Raji (cell line): ENCODE results near the gene TMEM18.

Source experiments
- POLR2A ChIP-seq: IDR thresholded peaks from 2 replicates; pipeline ENCODE4 v1.6.1; 2011; ENCODE audit warnings: low read depth, low read length, control low read depth; ENCODE audit not compliant: insufficient read depth

The TMEM18 gene

GRCh38 chr2:626491-627339, 50.5 kb downstream of the TMEM18 start:
- no peak for TF ChIP-seq POLR2A

DNA sequence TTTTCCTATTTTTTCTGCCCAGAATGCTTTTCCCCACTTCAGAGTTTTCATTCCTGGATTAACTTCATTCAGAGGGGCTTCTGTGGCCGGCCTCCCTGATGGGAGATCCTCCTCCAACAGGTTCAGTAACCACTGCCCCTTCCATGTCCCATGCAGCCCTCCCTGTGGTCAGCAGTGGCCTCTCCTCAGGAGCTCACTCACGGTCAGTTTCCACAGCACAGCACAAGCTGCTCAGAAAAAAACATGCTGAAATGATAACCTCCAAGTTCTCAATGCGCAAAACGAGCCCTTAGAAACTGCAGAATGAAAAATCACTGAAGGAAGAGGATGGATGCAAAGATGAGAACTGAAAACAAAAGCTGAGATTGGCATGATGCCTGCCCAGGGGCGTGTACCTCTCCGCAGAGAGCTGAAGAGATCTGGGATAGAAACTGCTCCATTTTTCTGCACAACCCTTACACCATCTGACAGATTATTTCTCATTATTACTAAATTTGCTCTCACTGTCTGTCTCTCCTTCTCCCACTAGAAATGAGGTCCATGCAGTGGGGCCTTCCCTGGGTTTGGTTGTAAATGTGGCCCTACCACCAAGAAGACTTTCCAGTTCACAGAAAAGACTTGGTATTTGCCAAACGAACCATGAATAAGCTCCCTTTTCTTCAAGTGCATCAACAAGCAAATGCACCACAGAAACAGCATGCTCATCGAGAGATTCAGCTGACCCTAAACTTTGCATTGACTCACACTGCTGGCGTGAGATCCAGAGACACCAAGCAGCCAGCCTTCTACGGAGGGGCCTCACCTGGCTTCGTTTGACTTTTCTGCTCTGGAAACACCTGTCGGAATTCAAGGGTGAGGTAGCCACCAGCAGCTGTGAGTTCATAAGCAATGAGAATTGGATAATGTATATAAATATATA, 51.5 kb downstream of the TMEM18 start:
- no peak for TF ChIP-seq POLR2A

- no peak for TF ChIP-seq POLR2A
Observed at GRCh38 chr2:624551-625347, 52.5 kb downstream of the TMEM18 start.

- TF ChIP-seq POLR2A, result no peak
Observed at GRCh38 chr2:624096-624495, 53.1 kb downstream of the TMEM18 start.

DNA sequence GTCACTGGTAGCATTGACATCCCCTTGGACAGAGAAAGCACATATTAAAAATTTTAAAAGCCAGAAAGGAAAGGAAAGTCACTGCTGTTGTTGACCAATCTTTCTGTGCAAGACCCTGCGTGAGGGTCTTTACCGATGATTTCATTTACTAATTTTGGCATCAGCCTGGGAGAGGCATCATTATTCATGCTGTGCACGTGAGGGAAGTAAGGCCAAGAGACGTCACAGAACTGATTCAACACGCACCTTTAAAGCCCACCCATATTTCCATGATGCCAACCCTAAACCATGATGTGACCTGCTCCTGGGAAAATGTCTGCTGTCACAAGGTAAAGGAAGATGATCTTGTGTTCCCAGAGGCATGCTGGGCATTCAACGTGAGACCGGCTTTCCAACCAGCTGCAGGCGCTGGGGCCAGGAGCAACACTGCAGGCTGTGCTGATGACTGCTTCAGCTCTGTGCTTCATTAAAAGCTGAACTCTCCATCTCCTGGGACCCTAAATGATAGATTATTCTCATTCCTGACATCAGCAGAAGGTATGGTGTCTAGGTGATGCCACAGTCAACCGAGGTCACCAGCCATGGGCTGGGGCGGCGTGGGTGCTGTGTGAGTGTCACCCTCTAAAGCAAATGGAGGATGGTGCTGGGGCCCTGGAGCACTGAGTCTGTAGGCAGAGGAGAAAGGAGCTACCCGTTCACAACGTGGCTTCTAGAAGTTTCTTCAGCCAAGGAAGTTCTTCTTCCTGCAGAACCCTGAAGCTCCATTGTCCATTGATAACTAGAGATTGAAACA, 53.9 kb downstream of the TMEM18 start:
- TF ChIP-seq POLR2A, result no peak

DNA sequence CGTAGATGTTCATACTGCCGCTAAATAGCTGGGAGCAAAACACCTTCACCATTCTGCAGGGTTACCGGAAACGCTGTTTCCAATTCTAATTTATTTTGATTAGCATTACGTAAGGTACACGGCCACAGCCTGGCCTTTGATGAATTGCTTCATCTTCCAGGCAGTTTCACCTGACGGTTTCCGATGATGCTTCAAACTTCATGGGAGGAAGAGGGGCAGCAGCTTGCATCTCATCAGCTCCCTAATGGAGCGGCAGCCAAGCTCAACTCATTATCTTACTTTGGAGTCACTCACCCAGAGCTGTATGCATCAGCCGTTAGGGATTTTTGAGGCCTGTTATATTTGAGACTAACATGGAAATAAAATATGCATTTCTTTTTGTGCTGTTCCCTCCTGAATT, 54.8 kb downstream of the TMEM18 start:
- no peak for TF ChIP-seq POLR2A

- TF ChIP-seq POLR2A, result no peak
Observed at GRCh38 chr2:621303-622099, 55.7 kb downstream of the TMEM18 start.

DNA sequence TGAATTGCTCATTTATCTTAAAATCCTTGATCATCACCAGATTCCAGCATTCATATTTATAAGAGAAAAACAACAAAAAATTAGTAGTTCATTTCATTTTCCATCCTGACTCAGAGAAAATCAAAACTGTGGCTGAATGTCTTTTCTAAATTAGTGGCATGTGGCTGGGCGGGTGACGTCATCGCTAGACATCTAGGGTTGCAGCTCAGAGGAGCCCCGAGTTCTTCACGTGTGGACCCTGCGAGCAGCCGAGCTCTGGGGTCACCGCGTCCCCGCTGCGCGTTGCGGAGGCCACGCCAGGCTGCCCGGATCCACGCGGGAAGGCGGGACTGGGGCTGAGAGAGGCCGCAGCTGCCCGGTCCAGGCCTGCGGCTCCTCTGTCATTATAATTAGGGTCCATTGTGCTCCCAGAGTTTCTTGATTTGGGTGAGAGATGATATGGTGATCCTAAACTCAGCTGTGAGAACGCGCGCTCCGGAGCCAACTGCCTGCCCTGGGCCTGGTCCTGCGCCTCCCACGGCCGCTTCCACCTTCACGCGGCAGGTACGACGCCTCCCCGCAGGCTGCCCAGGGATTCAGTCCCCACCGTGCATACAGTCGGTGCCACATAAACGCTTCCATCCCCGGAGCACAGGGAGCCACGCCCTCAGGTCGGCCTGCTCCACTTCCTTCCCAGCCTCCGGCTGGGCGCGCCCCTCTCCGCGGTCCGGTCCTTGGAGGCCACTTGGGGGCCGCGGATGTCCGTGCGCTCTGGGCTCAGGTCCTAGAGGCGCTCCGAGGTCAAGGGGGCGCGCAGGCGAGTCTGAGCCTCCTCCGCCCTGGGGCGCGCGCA, 56.5 kb downstream of the TMEM18 start:
- TF ChIP-seq POLR2A, result no peak

DNA sequence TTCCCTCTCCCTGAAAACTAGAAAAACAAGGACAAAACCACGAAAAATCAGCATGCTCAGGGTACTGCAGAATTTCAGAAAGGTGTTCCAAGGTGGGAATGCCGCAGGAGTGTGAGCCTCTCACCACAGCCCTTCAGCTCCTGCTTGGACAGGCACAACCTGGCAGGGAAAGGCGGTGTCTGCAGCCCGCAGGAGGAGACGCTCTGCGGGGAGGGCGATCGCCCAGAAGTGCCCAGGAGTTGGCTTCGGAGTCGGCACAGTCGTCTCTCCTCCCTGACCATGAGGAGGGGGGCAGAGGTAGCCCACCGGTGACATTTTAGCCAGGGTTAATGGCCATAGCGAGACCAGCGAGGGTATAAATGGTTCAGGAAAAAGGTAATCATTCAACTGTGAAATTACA, 57.2 kb downstream of the TMEM18 start:
- TF ChIP-seq POLR2A, result no peak

DNA sequence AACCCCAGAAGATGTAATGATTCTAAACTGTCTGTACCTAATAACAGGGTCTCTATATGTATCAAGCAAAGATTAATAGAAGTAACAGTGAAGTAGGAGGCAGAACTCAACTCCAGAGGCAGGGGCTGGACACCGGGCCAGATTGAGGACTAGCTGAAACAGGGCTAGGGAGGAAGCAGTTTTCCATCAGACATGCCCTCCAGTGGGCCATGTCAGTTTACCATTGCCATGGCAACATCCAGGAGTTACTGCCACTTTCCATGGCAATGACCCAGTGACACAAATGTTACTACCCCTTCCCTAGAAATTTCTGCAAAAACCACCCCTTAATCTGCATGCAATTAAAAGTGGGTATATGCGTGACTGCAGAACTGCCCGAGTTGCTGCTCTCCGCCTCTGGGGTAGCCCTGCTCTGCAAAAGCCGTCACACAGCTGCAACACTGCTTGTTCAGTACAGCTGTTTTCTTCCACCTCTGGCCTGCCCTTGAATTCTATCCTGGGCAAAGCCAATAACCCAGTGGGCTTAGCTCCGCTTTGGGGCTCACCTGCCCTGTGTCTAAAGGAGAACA, 58.7 kb downstream of the TMEM18 start:
- TF ChIP-seq POLR2A, result no peak

DNA sequence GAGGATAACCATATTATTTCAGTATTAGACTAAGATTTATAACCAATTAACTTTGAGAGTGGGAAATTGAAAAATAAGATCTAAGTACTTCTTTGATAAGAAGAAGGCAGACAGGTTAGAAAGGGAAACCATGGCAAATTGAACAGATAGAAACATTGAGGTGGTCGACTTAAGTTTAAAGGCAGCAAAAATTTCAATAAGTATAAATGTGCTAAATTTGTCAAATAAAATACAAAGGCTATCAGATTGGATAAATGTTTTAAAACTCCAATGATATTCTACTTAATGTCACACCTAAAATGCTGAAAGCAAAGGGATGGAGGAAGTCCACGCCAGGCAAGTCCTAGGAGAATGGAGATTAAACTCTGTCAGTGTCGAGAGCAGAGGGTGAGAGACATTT, 59.2 kb downstream of the TMEM18 start:
- TF ChIP-seq POLR2A, result no peak
